Stimulated activated CD8-positive, alpha-beta memory T cell treated with anti-CD3 and anti-CD28 coated beads, Interleukin-12 subunit alpha, Interleukin-12 subunit beta, amount 100 ng/mL, for 1 hour (primary cell): ENCODE measurements around the gene SAAL1.
"Not testable (repeated sequence)": the region's sequence is repeated elsewhere in the genome, so short reads cannot be mapped to it uniquely, and the experiment has no call there.

Experiments
- DNase-seq: peaks from one replicate; pipeline ENCODE4 v3.0.0-alpha.2; 2020; ENCODE audit warnings: low read depth

SAAL1 gene, protein sequence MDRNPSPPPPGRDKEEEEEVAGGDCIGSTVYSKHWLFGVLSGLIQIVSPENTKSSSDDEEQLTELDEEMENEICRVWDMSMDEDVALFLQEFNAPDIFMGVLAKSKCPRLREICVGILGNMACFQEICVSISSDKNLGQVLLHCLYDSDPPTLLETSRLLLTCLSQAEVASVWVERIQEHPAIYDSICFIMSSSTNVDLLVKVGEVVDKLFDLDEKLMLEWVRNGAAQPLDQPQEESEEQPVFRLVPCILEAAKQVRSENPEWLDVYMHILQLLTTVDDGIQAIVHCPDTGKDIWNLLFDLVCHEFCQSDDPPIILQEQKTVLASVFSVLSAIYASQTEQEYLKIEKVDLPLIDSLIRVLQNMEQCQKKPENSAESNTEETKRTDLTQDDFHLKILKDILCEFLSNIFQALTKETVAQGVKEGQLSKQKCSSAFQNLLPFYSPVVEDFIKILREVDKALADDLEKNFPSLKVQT

GRCh38 chr11:18105802-18106574 lies at the start of gene SAAL1:
Gene SAAL1 (minus strand): TSS chr11:18106082. CDS start chr11:18106041, 41 bp downstream.
- DNase-seq, result peak; percentile 88

DNA sequence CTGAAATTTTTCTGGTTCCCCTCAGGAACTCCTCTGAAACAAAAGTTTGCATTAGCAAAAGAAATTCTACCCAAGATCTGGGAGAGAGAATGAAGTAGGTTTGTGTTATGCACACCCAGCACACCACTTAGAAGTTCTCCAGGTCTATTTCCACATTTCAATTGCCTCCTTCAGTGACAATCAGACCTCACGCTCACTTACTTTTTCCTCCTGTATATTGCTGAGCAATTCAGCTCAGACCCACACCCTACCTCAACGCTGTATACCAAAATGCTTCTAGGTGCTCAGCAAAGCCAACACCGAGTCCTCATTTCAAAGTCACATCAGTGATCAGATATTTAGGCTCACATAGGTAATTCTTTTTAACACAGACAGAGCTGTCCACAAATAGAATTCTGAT lies 45.7 kb upstream of the SAAL1 start:
- no peak for DNase-seq

GRCh38 chr11:18145837-18146236 lies 40.0 kb upstream of the SAAL1 start:
- no peak for DNase-seq

GRCh38 chr11:18145025-18145424 lies 39.1 kb upstream of the SAAL1 start:
- DNase-seq, result no peak

DNA sequence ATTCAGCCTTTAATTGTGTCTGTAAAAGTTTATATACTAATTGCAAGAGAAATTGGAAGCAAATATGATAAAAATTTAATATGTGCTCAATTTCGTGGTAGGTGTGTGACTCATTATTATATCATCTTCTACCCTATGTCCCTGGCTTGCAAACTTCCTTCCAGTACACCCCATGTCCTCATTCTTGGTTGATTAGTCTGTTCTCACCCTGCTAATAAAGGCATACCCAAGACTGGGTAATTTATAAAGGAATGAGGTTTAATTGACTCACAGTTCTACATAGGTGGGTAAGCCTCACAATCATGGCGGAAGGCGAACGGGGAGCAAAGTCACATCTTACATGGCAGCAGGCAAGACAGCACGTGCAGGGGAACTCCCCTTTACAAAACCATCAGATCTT lies 38.4 kb upstream of the SAAL1 start:
- DNase-seq, result no peak

DNA sequence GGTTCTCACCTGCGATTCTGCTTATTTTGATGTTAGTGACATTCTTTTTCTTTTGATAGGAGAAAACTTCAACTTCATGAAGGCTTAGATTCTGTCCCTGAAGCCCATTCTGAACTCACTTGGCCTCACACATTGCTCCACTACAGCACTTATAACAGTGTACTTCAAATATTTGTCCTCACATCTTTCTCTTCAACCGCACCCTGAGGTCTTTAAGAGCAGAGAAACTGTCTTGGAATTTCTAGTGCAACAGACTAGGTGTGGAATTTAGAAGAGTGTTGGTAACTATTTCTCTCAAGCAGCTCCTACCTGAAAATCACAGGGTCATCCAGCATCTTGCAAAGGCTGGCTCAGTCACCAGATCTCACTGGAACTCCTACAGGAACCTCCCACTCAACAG lies 34.3 kb upstream of the SAAL1 start:
- DNase-seq, result no peak

DNA sequence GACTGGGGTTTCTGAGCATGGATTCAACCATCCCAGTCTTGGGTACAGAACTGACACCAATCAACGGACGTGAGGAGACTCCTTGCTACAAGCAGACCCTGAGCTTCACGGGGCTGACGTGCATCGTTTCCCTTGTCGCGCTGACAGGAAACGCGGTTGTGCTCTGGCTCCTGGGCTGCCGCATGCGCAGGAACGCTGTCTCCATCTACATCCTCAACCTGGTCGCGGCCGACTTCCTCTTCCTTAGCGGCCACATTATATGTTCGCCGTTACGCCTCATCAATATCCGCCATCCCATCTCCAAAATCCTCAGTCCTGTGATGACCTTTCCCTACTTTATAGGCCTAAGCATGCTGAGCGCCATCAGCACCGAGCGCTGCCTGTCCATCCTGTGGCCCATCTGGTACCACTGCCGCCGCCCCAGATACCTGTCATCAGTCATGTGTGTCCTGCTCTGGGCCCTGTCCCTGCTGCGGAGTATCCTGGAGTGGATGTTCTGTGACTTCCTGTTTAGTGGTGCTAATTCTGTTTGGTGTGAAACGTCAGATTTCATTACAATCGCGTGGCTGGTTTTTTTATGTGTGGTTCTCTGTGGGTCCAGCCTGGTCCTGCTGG lies 31.4 kb upstream of the SAAL1 start:
- no peak for DNase-seq

DNA sequence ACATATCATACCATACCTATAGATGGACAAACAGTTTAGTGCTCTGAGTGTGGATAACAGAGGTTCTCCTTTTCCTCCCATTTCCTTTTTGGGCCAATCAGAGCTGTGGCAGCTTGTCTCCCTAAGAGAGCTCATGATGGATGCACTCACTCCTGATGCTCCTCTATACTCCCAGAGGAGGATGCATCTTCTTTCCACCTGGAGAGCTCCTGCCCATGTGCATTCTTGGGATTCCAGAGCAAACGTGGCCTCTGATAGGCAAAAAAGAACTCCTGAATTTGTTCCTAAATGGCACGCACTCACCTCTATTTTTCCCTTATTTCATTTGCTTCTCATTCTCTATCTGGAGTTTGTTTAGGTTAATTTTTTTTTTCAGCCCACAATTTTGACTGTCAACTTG lies 29.4 kb upstream of the SAAL1 start:
- no peak for DNase-seq

DNA sequence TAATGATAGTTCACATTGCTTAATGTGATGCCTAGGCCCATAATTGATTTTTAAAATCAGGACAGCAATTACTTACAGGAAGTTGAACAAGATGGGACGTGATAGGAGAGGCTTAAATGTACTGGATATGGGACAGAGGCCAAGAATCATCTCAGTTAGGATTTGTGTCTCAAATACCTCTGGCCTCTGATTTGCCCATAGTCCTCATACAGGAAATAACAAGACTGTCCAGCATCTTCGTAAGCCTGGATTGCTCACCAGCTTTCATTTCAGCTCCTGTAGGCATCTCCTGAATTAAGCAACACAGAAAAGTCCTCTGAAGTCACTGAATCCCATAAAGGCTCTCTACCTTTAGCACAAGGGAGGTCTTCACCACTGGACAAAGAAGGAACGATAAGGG lies 26.5 kb upstream of the SAAL1 start, which contains the start of gene MRGPRX3:
TSS of gene MRGPRX3 (plus strand) at position 231 of the 400 bp plus-strand sequence. CDS start 4,632 bp downstream, outside the sequence.
- no peak for DNase-seq

GRCh38 chr11:18131115-18131514 lies 25.2 kb upstream of the SAAL1 start:
- not testable (repeated sequence) for DNase-seq

- DNase-seq, result not testable (repeated sequence)
Observed at GRCh38 chr11:18121331-18121828, 15.5 kb upstream of the SAAL1 start.

DNA sequence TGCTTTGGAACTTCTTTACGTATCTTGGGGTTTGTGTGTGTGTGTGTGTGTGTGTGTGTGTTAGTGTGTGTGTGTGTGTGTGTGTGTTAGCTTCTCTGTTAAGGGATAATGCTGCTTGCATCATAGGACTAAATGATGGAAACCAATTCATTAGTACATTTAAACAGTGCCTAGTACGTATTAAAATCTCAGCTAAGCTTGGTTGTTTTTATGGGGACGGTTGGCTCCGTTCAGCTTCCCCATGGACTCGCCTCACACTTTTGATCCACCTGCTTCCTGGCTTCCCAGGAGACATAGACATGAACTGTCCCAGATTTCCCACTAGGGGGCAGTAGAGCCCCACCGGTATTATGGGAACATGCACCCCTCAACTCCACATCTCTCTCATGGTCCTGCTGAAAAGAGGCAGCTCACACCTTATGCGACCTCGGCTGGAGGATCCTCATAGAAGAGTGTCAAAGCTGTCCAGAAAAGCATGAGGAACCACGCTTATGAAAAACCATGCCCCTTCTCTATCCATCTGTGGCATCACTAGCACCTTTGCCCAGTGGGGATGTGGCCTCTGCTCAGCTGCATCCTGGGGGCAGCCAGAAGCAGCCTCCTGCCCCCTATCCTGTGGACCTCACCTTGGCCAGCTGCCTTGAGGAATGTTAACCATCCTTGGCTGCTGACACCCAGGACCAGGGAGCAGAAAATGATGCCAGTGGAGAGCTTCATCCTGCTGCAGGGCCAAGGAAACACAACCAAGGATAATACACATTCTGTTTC lies 9.7 kb upstream of the SAAL1 start:
- DNase-seq, result peak; percentile 43

DNA sequence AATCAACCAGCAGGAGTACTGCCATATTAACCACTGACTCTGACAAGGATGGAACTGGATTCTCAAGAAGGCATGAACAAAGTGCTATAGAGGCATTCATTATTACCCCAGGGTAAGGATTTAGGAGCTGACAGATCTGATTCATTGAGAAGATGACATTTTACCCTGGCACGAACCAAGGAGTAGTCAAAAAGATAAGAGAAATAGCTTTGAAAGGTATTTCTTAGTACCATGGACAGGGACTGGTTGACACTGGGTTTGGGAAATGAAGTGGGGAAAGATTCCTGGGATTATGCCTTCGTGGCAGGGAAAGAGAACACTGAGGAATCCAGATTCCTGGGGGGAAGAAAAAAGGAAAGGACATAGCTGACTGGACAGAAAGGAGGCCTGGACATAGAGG lies 5.1 kb upstream of the SAAL1 start:
- no peak for DNase-seq

DNA sequence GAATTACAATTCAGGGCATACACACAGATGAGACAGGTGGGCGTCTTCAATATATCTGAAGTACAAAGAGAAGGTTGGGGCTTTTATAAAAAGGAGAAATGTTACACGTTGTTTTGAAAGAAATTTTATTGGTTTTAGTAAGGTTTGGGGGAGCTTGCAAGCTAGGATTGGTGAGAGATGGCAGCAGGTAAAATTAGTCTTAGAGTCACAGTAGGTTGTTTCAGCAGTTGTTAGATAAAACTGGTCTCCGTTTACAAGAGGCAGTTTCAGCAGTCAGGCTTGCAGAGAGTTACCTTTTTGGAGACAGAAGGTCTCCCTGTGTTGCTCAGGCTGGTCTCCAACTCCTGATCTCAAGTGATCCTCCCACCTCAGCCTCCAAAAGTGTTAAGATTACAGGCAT lies 2.4 kb upstream of the SAAL1 start:
- DNase-seq, result no peak

- no peak for DNase-seq
Observed at GRCh38 chr11:18106688-18107087, 806 bp upstream of the SAAL1 start.

- DNase-seq, result no peak
Observed at GRCh38 chr11:18105086-18105801, 638 bp downstream of the SAAL1 start.

GRCh38 chr11:18100926-18101656 lies 4.8 kb downstream of the SAAL1 start:
- no peak for DNase-seq

GRCh38 chr11:18093959-18094358 lies 11.9 kb downstream of the SAAL1 start:
- DNase-seq, result no peak

DNA sequence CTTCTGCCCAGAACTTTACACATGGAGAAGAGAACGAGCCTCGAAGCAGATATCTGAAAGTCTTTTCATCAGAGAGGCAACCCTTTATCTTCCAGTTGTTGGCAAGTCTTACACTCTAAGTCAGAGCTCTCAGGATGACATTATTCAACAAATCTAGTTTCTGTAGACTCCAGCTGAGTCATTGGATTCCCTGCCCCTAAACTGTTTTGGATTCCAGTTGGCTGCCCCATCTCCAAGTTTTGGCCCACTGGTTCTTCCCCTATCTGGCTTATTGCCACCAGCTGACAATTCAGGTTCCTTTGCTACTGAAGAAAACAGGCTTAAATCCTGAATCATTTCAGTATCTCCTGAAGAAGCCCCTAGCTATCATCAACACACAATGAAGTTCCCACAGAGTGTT lies 14.2 kb downstream of the SAAL1 start:
- DNase-seq, result no peak

DNA sequence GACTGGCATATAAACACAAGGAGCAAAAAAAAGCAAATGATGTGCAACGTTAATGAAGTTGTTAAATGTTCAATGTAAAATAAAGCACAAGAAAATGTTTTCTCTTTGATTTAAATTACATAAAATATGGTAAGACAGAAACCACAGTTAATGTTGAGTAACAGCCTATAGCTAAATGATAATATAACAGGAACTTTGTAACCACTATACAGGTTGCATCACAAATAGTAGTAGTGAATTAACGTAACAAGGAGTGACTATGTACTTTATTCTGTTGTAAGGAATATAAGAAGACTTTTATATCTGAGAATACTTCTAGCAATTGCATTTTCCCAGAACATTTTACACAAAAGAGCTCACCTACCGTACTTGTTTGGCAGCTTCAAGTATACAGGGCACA lies 16.9 kb downstream of the SAAL1 start:
- DNase-seq, result no peak
